Lower leg skin (tissue), 3 donors: ENCODE results near the gene PTPRN2.

Source experiments
- POLR2A ChIP-seq, 2 donors: fragments of 450-650 bp; IDR thresholded peaks; one replicate each; pipeline ENCODE4 v1.6.1; 2016 to 2017; ENCODE audit warnings: antibody characterized with exemption in 2 of 2, mild to moderate bottlenecking in 1 of 2, moderate library complexity in 1 of 2
- TF ChIP-seq, protein P1 (sequence below), 3 donors: fragments of 450-650 bp; IDR thresholded peaks; one replicate each; pipeline ENCODE4 v1.5.1; 2016; ENCODE audit warnings: antibody characterized with exemption in 3 of 3, mild to moderate bottlenecking in 3 of 3, moderate library complexity in 2 of 3

DNA sequence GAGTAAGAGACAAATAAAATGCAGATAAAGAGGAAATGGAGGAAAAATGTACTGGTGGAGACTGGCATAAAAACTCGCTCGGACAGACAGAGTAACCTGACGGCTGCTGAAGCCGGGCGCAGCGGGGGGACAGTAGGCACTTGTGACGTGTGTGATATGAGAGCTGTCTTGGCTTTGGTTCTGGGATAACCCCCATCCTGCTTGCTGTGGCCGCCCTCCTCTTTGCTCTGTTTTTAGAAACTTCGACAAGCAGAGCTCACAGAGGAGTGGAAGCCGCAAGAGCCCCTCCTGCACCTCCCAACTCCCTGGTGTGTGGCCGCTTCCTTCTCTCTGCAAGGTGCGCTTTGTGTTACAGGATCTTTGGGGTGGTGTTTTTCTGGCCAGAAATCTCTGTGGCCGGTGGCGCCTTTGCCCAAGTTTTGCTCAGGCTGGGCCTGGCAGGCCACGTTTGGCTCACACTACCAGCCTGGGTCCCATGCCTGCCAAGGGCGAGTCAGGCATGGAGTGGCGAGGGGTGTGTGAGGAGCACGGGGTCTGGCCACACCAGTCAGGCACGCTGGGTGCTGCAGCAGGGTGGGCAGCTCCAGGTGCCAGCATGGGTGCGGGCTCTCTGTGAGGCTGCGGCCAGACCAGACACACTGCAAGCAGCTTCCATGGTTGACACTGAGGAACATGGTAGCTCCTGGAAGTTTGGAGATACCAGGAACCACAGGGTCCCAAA lies 982.8 kb downstream of the PTPRN2 start:
- TF ChIP-seq, protein P1, sequence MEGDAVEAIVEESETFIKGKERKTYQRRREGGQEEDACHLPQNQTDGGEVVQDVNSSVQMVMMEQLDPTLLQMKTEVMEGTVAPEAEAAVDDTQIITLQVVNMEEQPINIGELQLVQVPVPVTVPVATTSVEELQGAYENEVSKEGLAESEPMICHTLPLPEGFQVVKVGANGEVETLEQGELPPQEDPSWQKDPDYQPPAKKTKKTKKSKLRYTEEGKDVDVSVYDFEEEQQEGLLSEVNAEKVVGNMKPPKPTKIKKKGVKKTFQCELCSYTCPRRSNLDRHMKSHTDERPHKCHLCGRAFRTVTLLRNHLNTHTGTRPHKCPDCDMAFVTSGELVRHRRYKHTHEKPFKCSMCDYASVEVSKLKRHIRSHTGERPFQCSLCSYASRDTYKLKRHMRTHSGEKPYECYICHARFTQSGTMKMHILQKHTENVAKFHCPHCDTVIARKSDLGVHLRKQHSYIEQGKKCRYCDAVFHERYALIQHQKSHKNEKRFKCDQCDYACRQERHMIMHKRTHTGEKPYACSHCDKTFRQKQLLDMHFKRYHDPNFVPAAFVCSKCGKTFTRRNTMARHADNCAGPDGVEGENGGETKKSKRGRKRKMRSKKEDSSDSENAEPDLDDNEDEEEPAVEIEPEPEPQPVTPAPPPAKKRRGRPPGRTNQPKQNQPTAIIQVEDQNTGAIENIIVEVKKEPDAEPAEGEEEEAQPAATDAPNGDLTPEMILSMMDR (IDR thresholded peaks at IDR 0.05), result no peak
- TF ChIP-seq POLR2A (IDR thresholded peaks at IDR 0.05), result no peak
